ENCODE data around the gene MYO16. TPM values are rescaled to one million over a fixed set of nuclear protein-coding genes. Genes with fewer than 3 reads are reported as not detected.

MYO16 gene
- total RNA-seq, 1 experiment from 2014 or later: not detected

DNA sequence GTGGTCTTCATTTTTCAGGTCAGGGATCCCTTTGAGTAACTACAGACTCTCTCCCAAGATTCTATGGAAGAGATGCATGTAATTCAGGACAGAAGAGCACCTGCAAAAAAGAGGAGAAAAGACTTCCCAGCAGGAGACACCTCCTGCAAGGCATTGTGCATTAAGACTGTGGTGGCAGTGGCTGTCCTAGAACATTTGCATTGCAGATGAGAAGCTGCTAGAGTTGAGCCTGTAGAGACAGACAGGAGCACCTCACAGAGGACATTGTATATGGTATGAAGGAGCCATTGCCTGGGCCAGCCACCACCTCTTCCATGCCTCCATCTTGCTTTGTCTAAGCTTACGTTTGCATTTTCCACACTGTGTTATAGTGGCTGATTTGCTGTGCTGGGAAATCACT, 11.2 kb upstream of the MYO16 start:
- WGBS (ENCODE audit: extremely low coverage, insufficient read length, low lambda C conversion rate): no CpG with 5 or more reads among the region's 1 CpG
- H3K4me1 ChIP-seq (ENCODE audit: insufficient read depth, low read length): peaks cover 5% of the 10 kb centered on the region; the same call in 1 of the 2 replicates
- TF ChIP-seq, protein P1, sequence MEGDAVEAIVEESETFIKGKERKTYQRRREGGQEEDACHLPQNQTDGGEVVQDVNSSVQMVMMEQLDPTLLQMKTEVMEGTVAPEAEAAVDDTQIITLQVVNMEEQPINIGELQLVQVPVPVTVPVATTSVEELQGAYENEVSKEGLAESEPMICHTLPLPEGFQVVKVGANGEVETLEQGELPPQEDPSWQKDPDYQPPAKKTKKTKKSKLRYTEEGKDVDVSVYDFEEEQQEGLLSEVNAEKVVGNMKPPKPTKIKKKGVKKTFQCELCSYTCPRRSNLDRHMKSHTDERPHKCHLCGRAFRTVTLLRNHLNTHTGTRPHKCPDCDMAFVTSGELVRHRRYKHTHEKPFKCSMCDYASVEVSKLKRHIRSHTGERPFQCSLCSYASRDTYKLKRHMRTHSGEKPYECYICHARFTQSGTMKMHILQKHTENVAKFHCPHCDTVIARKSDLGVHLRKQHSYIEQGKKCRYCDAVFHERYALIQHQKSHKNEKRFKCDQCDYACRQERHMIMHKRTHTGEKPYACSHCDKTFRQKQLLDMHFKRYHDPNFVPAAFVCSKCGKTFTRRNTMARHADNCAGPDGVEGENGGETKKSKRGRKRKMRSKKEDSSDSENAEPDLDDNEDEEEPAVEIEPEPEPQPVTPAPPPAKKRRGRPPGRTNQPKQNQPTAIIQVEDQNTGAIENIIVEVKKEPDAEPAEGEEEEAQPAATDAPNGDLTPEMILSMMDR (conservative IDR thresholded peaks at IDR 0.05): no peak

More for the DNA sequence above, 11.2 kb upstream of the MYO16 start:
- no peak overlapping the region for H3K56ac ChIP-seq (ENCODE audit: insufficient read length, low read depth, low read length)
- H3K23ac ChIP-seq (ENCODE audit: insufficient read length, low read depth, low read length): no peak overlapping the region
- Mint-ChIP-seq H3K27me3 (ENCODE audit: low read depth) (no peaks in the 10 kb centered on the region), H3K4me3 (no peak overlapping the region), H3K27ac (peak overlapping the region in 1 of 3 experiments; percentile 1; a peak in 1 of 7 replicates), H3K4me1 (peaks cover 24 to 26% of the 10 kb centered on the region in 2 experiments), H3K36me3 (ENCODE audit: insufficient read depth in 1 of 3, low read depth in 3 of 3) (no peaks in the 10 kb centered on the region), H3K9me3 (no peaks in the 10 kb centered on the region)
- H3K79me1 ChIP-seq (ENCODE audit: insufficient read depth, low read depth, low read length, poor library complexity, severe bottlenecking): no peaks in the 10 kb centered on the region
- no peaks in the 10 kb centered on the region for H3K27me3 ChIP-seq (ENCODE audit: insufficient read depth, low read length)
- no peaks in the 10 kb centered on the region for H3K79me2 ChIP-seq (ENCODE audit: insufficient read depth, low read length)
- H3T11ph ChIP-seq (ENCODE audit: low read length): no peak overlapping the region
- no peak overlapping the region for H3K18ac ChIP-seq (ENCODE audit: insufficient read length, low read depth, low read length)
- no peaks in the 10 kb centered on the region for H3K23me2 ChIP-seq (ENCODE audit: insufficient read length, low read depth, low read length, poor library complexity, severe bottlenecking)
- H2AK5ac ChIP-seq (ENCODE audit: insufficient read length, low read length): no peak overlapping the region
- no peaks in the 10 kb centered on the region for H3K9me3 ChIP-seq (ENCODE audit: control insufficient read depth, low read depth, low read length)
- no peak overlapping the region for H2AFZ ChIP-seq (ENCODE audit: low read length)
- H3K4ac ChIP-seq (ENCODE audit: low read depth, low read length): no peak overlapping the region
- no peak overlapping the region for H3K4me2 ChIP-seq (ENCODE audit: insufficient read depth, insufficient read length, low read length)
- H4K8ac ChIP-seq (replicated peaks; ENCODE audit: insufficient read length, low read depth, low read length): no peak overlapping the region
- H2BK15ac ChIP-seq (ENCODE audit: low read depth, low read length): no peak overlapping the region
- H3K27ac ChIP-seq (ENCODE audit: insufficient read length, low read depth, low read length): no peak overlapping the region
- no peak overlapping the region for H4K91ac ChIP-seq (ENCODE audit: insufficient read length, low read depth, low read length)
- no peaks in the 10 kb centered on the region for H4K20me1 ChIP-seq (ENCODE audit: control insufficient read depth, insufficient read depth, insufficient read length)
- H2BK20ac ChIP-seq (ENCODE audit: low read depth, low read length, poor library complexity, severe bottlenecking): peak overlapping the region; percentile 3
- no peak overlapping the region for H2BK12ac ChIP-seq (ENCODE audit: insufficient read length, low read depth, low read length)
- no peak overlapping the region for H4K5ac ChIP-seq (ENCODE audit: insufficient read length, low read depth, low read length)
- no peak overlapping the region for H3K9ac ChIP-seq (ENCODE audit: extremely low read depth, insufficient read length, low read length)
- DNase-seq: peak; percentile 39
- H3K14ac ChIP-seq (ENCODE audit: insufficient read depth, low read length): no peak overlapping the region
- no peak overlapping the region for H2BK120ac ChIP-seq (ENCODE audit: low read depth, low read length, poor library complexity, severe bottlenecking)
- H2BK5ac ChIP-seq (ENCODE audit: insufficient read length, low read length): no peak overlapping the region
